Mesodermal cell (in vitro differentiated cells): ENCODE measurements around the gene JMJD8.
"Not testable (repeated sequence)": the region's sequence is repeated elsewhere in the genome, so short reads cannot be mapped to it uniquely, and the experiment has no call there.

Experiments
- H3K27ac ChIP-seq: 2 replicates; pipeline ENCODE4 v1.7.0; 2013; ENCODE audit warnings: mild to moderate bottlenecking, low read depth, low read length, moderate library complexity; ENCODE audit not compliant: severe bottlenecking
- H3K36me3 ChIP-seq: 2 replicates; pipeline ENCODE4 v1.7.1; 2013; ENCODE audit warnings: mild to moderate bottlenecking, low read length, moderate library complexity; ENCODE audit not compliant: control insufficient read depth, insufficient read depth
- H3K4me1 ChIP-seq: one replicate; pipeline ENCODE4 v1.7.1; 2013; ENCODE audit warnings: mild to moderate bottlenecking, low read length; ENCODE audit not compliant: insufficient read depth, control insufficient read depth, poor library complexity, severe bottlenecking
- H3K4me3 ChIP-seq: 2 replicates; pipeline ENCODE4 v1.7.0; 2013; ENCODE audit warnings: low read length, control low read depth, mild to moderate bottlenecking; ENCODE audit not compliant: insufficient read depth, poor library complexity, severe bottlenecking; ENCODE audit errors: extremely low read depth
- H3K9me3 ChIP-seq: 2 replicates; pipeline ENCODE4 v1.7.1; 2013; ENCODE audit warnings: mild to moderate bottlenecking, low read length, moderate library complexity; ENCODE audit not compliant: control insufficient read depth
- WGBS, 2 experiments: methylation state at CpG; one replicate each; pipeline ENCODE4 v1.1.5; 2013; ENCODE audit warnings: missing lambda C conversion rate in 2 of 2; ENCODE audit not compliant: insufficient coverage in 2 of 2; 5-methylcytosine and 5-hydroxymethylcytosine counted together

Gene JMJD8

GRCh38 chr16:695355-696089, 11.4 kb upstream of the JMJD8 start:
- H3K9me3 ChIP-seq: no peaks in the 10 kb centered on the region
- H3K4me3 ChIP-seq: no peak overlapping the region
- peaks cover 13% of the 10 kb centered on the region for H3K4me1 ChIP-seq
- WGBS, 2 experiments: 11 to 12% methylated on average over 69 of the region's 71 CpGs
- H3K27ac ChIP-seq: no peak overlapping the region
- H3K36me3 ChIP-seq: no peaks in the 10 kb centered on the region

GRCh38 chr16:694863-695354, 10.8 kb upstream of the JMJD8 start:
- Histone ChIP-seq H3K4me1 (peaks cover 13% of the 10 kb centered on the region), H3K27ac (no peak overlapping the region), H3K36me3 (no peaks in the 10 kb centered on the region), H3K9me3 (no peaks in the 10 kb centered on the region), H3K4me3 (no peak overlapping the region)
- 10 to 12% methylated on average over 14 to 20 of the region's 37 CpGs for WGBS, 2 experiments

GRCh38 chr16:694187-694862, 10.2 kb upstream of the JMJD8 start:
- no peaks in the 10 kb centered on the region for H3K9me3 ChIP-seq
- H3K36me3 ChIP-seq: no peaks in the 10 kb centered on the region
- no peak overlapping the region for H3K27ac ChIP-seq
- 4 to 5% methylated on average over 50 to 56 of the region's 64 CpGs for WGBS, 2 experiments
- H3K4me1 ChIP-seq: peaks cover 17% of the 10 kb centered on the region
- peak overlapping the region; percentile 2 for H3K4me3 ChIP-seq

- no peak overlapping the region for H3K4me3 ChIP-seq
- H3K36me3 ChIP-seq: no peaks in the 10 kb centered on the region
- no peak overlapping the region for H3K27ac ChIP-seq
- peaks cover 23% of the 10 kb centered on the region for H3K4me1 ChIP-seq
- WGBS, 2 experiments: 5 to 7% methylated on average over 11 to 12 of the region's 37 CpGs
- H3K9me3 ChIP-seq: no peaks in the 10 kb centered on the region
Measured at GRCh38 chr16:693766-694165, 9.6 kb upstream of the JMJD8 start.

- H3K9me3 ChIP-seq: no peaks in the 10 kb centered on the region
- H3K36me3 ChIP-seq: no peaks in the 10 kb centered on the region
- 26 to 49% methylated on average over 5 to 18 of the region's 22 CpGs for WGBS, 2 experiments
- H3K4me3 ChIP-seq: no peak overlapping the region
- H3K4me1 ChIP-seq: peaks cover 23% of the 10 kb centered on the region
- no peak overlapping the region for H3K27ac ChIP-seq
Measured at GRCh38 chr16:693364-693763, 9.2 kb upstream of the JMJD8 start.

GRCh38 chr16:692356-693108, 8.4 kb upstream of the JMJD8 start:
- H3K4me3 ChIP-seq: no peak overlapping the region
- peaks cover 23% of the 10 kb centered on the region for H3K4me1 ChIP-seq
- no peaks in the 10 kb centered on the region for H3K9me3 ChIP-seq
- WGBS, 2 experiments: 75 to 100% methylated on average over 2 of the region's 10 CpGs
- H3K27ac ChIP-seq: no peak overlapping the region
- H3K36me3 ChIP-seq: no peaks in the 10 kb centered on the region

- not testable (repeated sequence) for H3K27ac ChIP-seq, H3K9me3 ChIP-seq, H3K4me3 ChIP-seq, H3K36me3 ChIP-seq
- WGBS, 2 experiments: 87 to 90% methylated on average over 13 to 14 of the region's 16 CpGs
- H3K4me1 ChIP-seq: peaks cover 23% of the 10 kb centered on the region
Measured at GRCh38 chr16:691242-691641, 7.1 kb upstream of the JMJD8 start.

- 89 to 91% methylated on average over 24 to 26 of the region's 26 CpGs for WGBS, 2 experiments
- peaks cover 12% of the 10 kb centered on the region for H3K4me1 ChIP-seq
- H3K36me3 ChIP-seq: peaks cover 18% of the 10 kb centered on the region
- H3K27ac ChIP-seq: no peak overlapping the region
- H3K9me3 ChIP-seq: no peaks in the 10 kb centered on the region
- H3K4me3 ChIP-seq: peak overlapping the region; percentile 59
Measured at GRCh38 chr16:689175-689897, 5.2 kb upstream of the JMJD8 start.

- H3K27ac ChIP-seq: no peak overlapping the region
- 92 to 94% methylated on average over 19 of the region's 19 CpGs for WGBS, 2 experiments
- peaks cover 10% of the 10 kb centered on the region for H3K4me1 ChIP-seq
- H3K4me3 ChIP-seq: no peak overlapping the region
- no peaks in the 10 kb centered on the region for H3K9me3 ChIP-seq
- peaks cover 28% of the 10 kb centered on the region for H3K36me3 ChIP-seq
Measured at GRCh38 chr16:687499-687898, 3.4 kb upstream of the JMJD8 start.
